IMR-90 (cell line): ENCODE measurements around the gene MAP3K5. TPM values are rescaled to one million over a fixed set of nuclear protein-coding genes. Genes with fewer than 3 reads are reported as not detected.

Experiments used
- ATAC-seq: fragments of 200-7000 bp; cut with Tn5 transposase; 2 replicates; pipeline ENCODE4 v1.9.1; 2020; ENCODE audit warnings: low read depth, mild to moderate bottlenecking, moderate library complexity
- BruUV-seq: library from RNA; stranded (reverse); fragments of 400-500 nt; replicated peaks from 2 replicates; lab custom pipeline; 2021; lab: Mats Ljungman, UMichigan
- CTCF ChIA-PET: fragments of 300-600 bp; formaldehyde crosslinking; extraction: SDS; loops from one replicate; lab custom pipeline; 2021; ENCODE audit warnings: antibody characterized with exemption; lab: Yijun Ruan, JAX
- POLR2A ChIA-PET: fragments of 300-600 bp; sonication (Branson Sonifier 250); formaldehyde crosslinking; loops from one replicate; lab custom pipeline; 2022; ENCODE audit warnings: antibody characterized with exemption; ENCODE audit not compliant: unreplicated experiment; lab: Charles Lee
- DNase-seq: peaks from one replicate; pipeline ENCODE4 v3.0.0; 2013
- H2AFZ ChIP-seq: replicated peaks from 2 replicates; pipeline ENCODE3; 2013; ENCODE audit warnings: low read length, mild to moderate bottlenecking; ENCODE audit not compliant: poor library complexity
- H2AK5ac ChIP-seq: 2 replicates; pipeline ENCODE4 v1.6.1; 2013; ENCODE audit warnings: low read depth, low read length, inconsistent platforms
- H2AK9ac ChIP-seq: replicated peaks from 2 replicates; pipeline ENCODE3; 2013; ENCODE audit warnings: mild to moderate bottlenecking, low read depth, low read length, moderate library complexity; ENCODE audit not compliant: poor library complexity
- H2BK120ac ChIP-seq: 2 replicates; pipeline ENCODE4 v1.6.1; 2013; ENCODE audit warnings: low read depth, low read length, inconsistent platforms
- H2BK15ac ChIP-seq: 3 replicates; pipeline ENCODE4 v1.6.1; 2013; ENCODE audit warnings: low read depth, low read length, inconsistent platforms
- H2BK20ac ChIP-seq: 2 replicates; pipeline ENCODE4 v1.6.1; 2013; ENCODE audit warnings: low read depth, mild to moderate bottlenecking, inconsistent platforms, low read length, moderate library complexity
- H2BK5ac ChIP-seq: 2 replicates; pipeline ENCODE4 v1.6.1; 2013; ENCODE audit warnings: mild to moderate bottlenecking, low read depth, low read length, inconsistent platforms; ENCODE audit not compliant: poor library complexity, severe bottlenecking
- H3K14ac ChIP-seq: replicated peaks from 2 replicates; pipeline ENCODE4 v1.6.1; 2013; ENCODE audit warnings: low read depth, low read length, inconsistent platforms
- H3K18ac ChIP-seq: 2 replicates; pipeline ENCODE4 v1.6.1; 2013; ENCODE audit warnings: low read depth, low read length, control low read depth
- H3K23ac ChIP-seq: 2 replicates; pipeline ENCODE4 v1.6.1; 2013; ENCODE audit warnings: low read depth, low read length, inconsistent platforms
- H3K27ac ChIP-seq: 2 replicates; pipeline ENCODE4 v1.5.1; 2013; ENCODE audit warnings: mild to moderate bottlenecking, control low read depth, low read length; ENCODE audit not compliant: insufficient read depth
- H3K27me3 ChIP-seq: 2 replicates; pipeline ENCODE4 v1.6.1; 2013; ENCODE audit warnings: low read length; ENCODE audit not compliant: control insufficient read depth, insufficient read depth
- H3K36me3 ChIP-seq: 2 replicates; pipeline ENCODE4 v1.6.1; 2013; ENCODE audit warnings: low read length, mixed read lengths; ENCODE audit not compliant: control insufficient read depth, insufficient read depth
- H3K4ac ChIP-seq: 2 replicates; pipeline ENCODE4 v1.6.1; 2013; ENCODE audit warnings: low read depth, low read length, inconsistent platforms
- H3K4me1 ChIP-seq: 2 replicates; pipeline ENCODE4 v1.6.1; 2013; ENCODE audit warnings: low read length, mixed read lengths; ENCODE audit not compliant: control insufficient read depth, insufficient read depth
- H3K4me2 ChIP-seq: 2 replicates; pipeline ENCODE4 v1.6.1; 2013; ENCODE audit warnings: low read depth, mild to moderate bottlenecking, control low read depth, low read length, moderate library complexity
- H3K4me3 ChIP-seq: 2 replicates; pipeline ENCODE4 v1.5.1; 2013; ENCODE audit warnings: low read depth, mild to moderate bottlenecking, control low read depth, low read length, moderate library complexity; ENCODE audit not compliant: insufficient read depth
- H3K56ac ChIP-seq: 2 replicates; pipeline ENCODE4 v1.6.1; 2013; ENCODE audit warnings: low read length, inconsistent platforms; ENCODE audit not compliant: insufficient read depth; ENCODE audit errors: extremely low read depth
- H3K79me1 ChIP-seq, 2 experiments: 2 replicates each; pipeline ENCODE4 v1.6.1; 2013; ENCODE audit warnings: low read length in 2 of 2, inconsistent platforms in 1 of 2, low read depth in 1 of 2
- H3K9ac ChIP-seq: 2 replicates; pipeline ENCODE4 v1.6.1; 2013; ENCODE audit warnings: low read depth, low read length, control low read depth
- H3K9me1 ChIP-seq: 2 replicates; pipeline ENCODE4 v1.6.1; 2013; ENCODE audit warnings: low read length, inconsistent platforms; ENCODE audit not compliant: insufficient read depth
- H3K9me3 ChIP-seq: 2 replicates; pipeline ENCODE4 v1.6.1; 2013; ENCODE audit warnings: low read length; ENCODE audit not compliant: control insufficient read depth, insufficient read depth
- H4K20me1 ChIP-seq: 2 replicates; pipeline ENCODE4 v1.6.1; 2013; ENCODE audit warnings: low read length, inconsistent platforms; ENCODE audit not compliant: insufficient read depth
- H4K5ac ChIP-seq: 2 replicates; pipeline ENCODE4 v1.6.1; 2013; ENCODE audit warnings: mild to moderate bottlenecking, low read depth, low read length, control low read depth
- H4K8ac ChIP-seq, 2 experiments: 2 replicates each; pipeline ENCODE4 v1.6.1; 2013; ENCODE audit warnings: low read depth in 2 of 2, low read length in 2 of 2, control low read depth in 1 of 2, inconsistent platforms in 1 of 2
- H4K91ac ChIP-seq: 2 replicates; pipeline ENCODE4 v1.6.1; 2013; ENCODE audit warnings: low read depth, low read length, inconsistent platforms; ENCODE audit not compliant: insufficient read depth
- BHLHE40 ChIP-seq: fragments of 150-350 bp; IDR thresholded peaks from 2 replicates; pipeline ENCODE4 v1.6.1; 2016; ENCODE audit warnings: mild to moderate bottlenecking, low read depth, low read length
- CEBPB ChIP-seq: IDR thresholded peaks from 2 replicates; pipeline ENCODE4 v1.6.1; 2012; ENCODE audit warnings: low read depth, low read length, improper control_type of control experiment
- ELK1 ChIP-seq: fragments of 150-350 bp; IDR thresholded peaks from 2 replicates; pipeline ENCODE4 v1.6.1; 2016; ENCODE audit warnings: low read depth, mild to moderate bottlenecking, low read length, moderate library complexity, borderline replicate concordance
- FOS ChIP-seq: fragments of 150-350 bp; IDR thresholded peaks from 2 replicates; pipeline ENCODE4 v1.6.1; 2016; ENCODE audit warnings: low read depth, low read length
- MAFK ChIP-seq: IDR thresholded peaks from 2 replicates; pipeline ENCODE4 v1.6.1; 2012; ENCODE audit warnings: low read depth, low read length, improper control_type of control experiment
- MXI1 ChIP-seq: IDR thresholded peaks from 2 replicates; pipeline ENCODE4 v1.6.1; 2012; ENCODE audit warnings: low read depth, mild to moderate bottlenecking, low read length, moderate library complexity, borderline replicate concordance
- POLR2A ChIP-seq: IDR thresholded peaks from 2 replicates; pipeline ENCODE4 v1.6.1; 2012; ENCODE audit warnings: mild to moderate bottlenecking, low read depth, low read length
- RAD21 ChIP-seq: IDR thresholded peaks from 2 replicates; pipeline ENCODE4 v1.6.1; 2012; ENCODE audit warnings: low read length, improper control_type of control experiment
- SMC3 ChIP-seq: fragments of 150-350 bp; IDR thresholded peaks from 2 replicates; pipeline ENCODE4 v1.6.1; 2016; ENCODE audit warnings: low read depth, mild to moderate bottlenecking, antibody characterized with exemption, low read length, moderate library complexity
- WGBS, 2 experiments: methylation state at CpG; one replicate each; pipeline versions ENCODE4 v1.1.5 to v1.1.7; 2013; ENCODE audit warnings: missing lambda C conversion rate in 2 of 2; ENCODE audit not compliant: insufficient read length in 1 of 2; ENCODE audit errors: extremely low coverage in 2 of 2; 5-methylcytosine and 5-hydroxymethylcytosine counted together
- dilution Hi-C: fragments of 300-500 bp; cut with HindIII; formaldehyde crosslinking; loops from one replicate; pipeline ENCODE4 v1.14.3; 2018; ENCODE audit warnings: low sequenced_read_pairs; ENCODE audit not compliant: unreplicated experiment
- in situ Hi-C: fragments of 300-500 bp; cut with MboI; formaldehyde crosslinking; loops from 3 replicates; pipeline ENCODE4 v1.14.3; 2019; ENCODE audit warnings: low sequenced_read_pairs, inconsistent platforms, mixed read lengths
- intact Hi-C: fragments of 100-400 bp; cut with micrococcal nuclease; formaldehyde crosslinking; loops from 2 replicates; pipeline ENCODE4 v1.10.0; 2022
- polyA plus RNA-seq, 3 experiments: library from polyadenylated mRNA; depleted of rRNA; stranded (reverse); fragments of >200 nt; gene quantifications; 2 replicates each; pipeline ENCODE4 v1.2.3, GENCODE V29; 2012; ENCODE audit warnings: low replicate concordance in 1 of 3
- total RNA-seq: library from RNA; depleted of rRNA; stranded (reverse); fragments of >200 nt; gene quantifications from 2 replicates; pipeline ENCODE4 v1.2.3, GENCODE V29; 2012
- TF ChIP-seq, protein P1 (sequence below): fragments of 150-350 bp; IDR thresholded peaks from 2 replicates; pipeline ENCODE4 v1.6.1; 2017; ENCODE audit warnings: mild to moderate bottlenecking, antibody characterized with exemption, low read length, low read depth

Gene MAP3K5
- total and polyA plus RNA-seq, 2 of the 4 experiments (the other 2 are of a cell fraction), result 5.4 to 17.6 TPM

- H2AFZ ChIP-seq, result no peak overlapping the region
- peak overlapping the region; percentile 10; the same call in 1 of the 2 replicates for H3K18ac ChIP-seq
- no peak overlapping the region for H3K4me2 ChIP-seq
- H3K14ac ChIP-seq, result peak overlapping the region; percentile 96; the same call in 1 of the 2 replicates
- intact Hi-C loops (no loop called here), in situ Hi-C loops (no loop called here), dilution Hi-C loops (no loop called here)
- no peak overlapping the region for H4K5ac ChIP-seq
- H3K23ac ChIP-seq, result peak overlapping the region; percentile 97; the same call in 1 of the 2 replicates
- peak overlapping the region; percentile 99; the same call in 1 of the 2 replicates for H2BK120ac ChIP-seq
- no CpG with 5 or more reads among the region's 3 CpGs for WGBS, 2 experiments
- H3K9me3 ChIP-seq, result no peaks in the 10 kb centered on the region
- CTCF ChIA-PET, result interaction anchor here (1.0 to 2.1 kb wide), 3 partner anchors 10 to 37 kb away, joined by 3 to 8 read pairs (median 5); no protein-coding TSS in a partner anchor
- BruUV-seq, result no TSS peak
- no peak for ATAC-seq
- no peaks in the 10 kb centered on the region for H3K27me3 ChIP-seq
- peak overlapping the region; percentile 98; the same call in 1 of the 3 replicates for H2BK15ac ChIP-seq
- H3K9me1 ChIP-seq, result peaks cover 22% of the 10 kb centered on the region
- no peaks in the 10 kb centered on the region for H4K20me1 ChIP-seq
- H3K4me1 ChIP-seq, result peaks cover 19% of the 10 kb centered on the region
- no peak overlapping the region for H3K56ac ChIP-seq
- H3K79me1 ChIP-seq, result peaks cover 3 to 31% of the 10 kb centered on the region in 2 experiments; a peak in 3 of 4 replicates
- POLR2A ChIA-PET, result no interaction called here
- H3K4ac ChIP-seq, result peak overlapping the region; percentile 99
- H2BK5ac ChIP-seq, result peak overlapping the region; percentile 88
- TF ChIP-seq MAFK (0 out of 2 replicates have a peak, but pooled peaks have one; percentile 6), BHLHE40 (0 out of 2 replicates have a peak, but pooled peaks have one; percentile 16), MXI1 (no peak), POLR2A (no peak), FOS (peak; percentile 33; the same call in 1 of the 2 replicates), RAD21 (no peak), ELK1 (no peak), CEBPB (peak; percentile 77), SMC3 (no peak)
- TF ChIP-seq, protein P1, sequence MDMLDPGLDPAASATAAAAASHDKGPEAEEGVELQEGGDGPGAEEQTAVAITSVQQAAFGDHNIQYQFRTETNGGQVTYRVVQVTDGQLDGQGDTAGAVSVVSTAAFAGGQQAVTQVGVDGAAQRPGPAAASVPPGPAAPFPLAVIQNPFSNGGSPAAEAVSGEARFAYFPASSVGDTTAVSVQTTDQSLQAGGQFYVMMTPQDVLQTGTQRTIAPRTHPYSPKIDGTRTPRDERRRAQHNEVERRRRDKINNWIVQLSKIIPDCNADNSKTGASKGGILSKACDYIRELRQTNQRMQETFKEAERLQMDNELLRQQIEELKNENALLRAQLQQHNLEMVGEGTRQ, result no peak
- DNase-seq, result peak; percentile 67
- H4K91ac ChIP-seq, result peak overlapping the region; percentile 93; the same call in 1 of the 2 replicates
- H2BK20ac ChIP-seq, result peak overlapping the region; percentile 98; the same call in 1 of the 2 replicates
- no peak overlapping the region for H3K9ac ChIP-seq
- H2AK9ac ChIP-seq, result no peak overlapping the region
- H3K36me3 ChIP-seq, result peaks cover 4% of the 10 kb centered on the region; the same call in 1 of the 2 replicates
- H3K27ac ChIP-seq, result no peak overlapping the region
- peak overlapping the region; percentile 66 to 98; a peak in 3 of 4 replicates for H4K8ac ChIP-seq
- peak overlapping the region; percentile 91 for H2AK5ac ChIP-seq
- no peak overlapping the region for H3K4me3 ChIP-seq
Observed at GRCh38 chr6:136607204-136607931, 184.9 kb downstream of the MAP3K5 start.
